T-helper 22 cell (primary cell): ENCODE results near the gene PCSK6.
"Not testable (repeated sequence)": the region's sequence is repeated elsewhere in the genome, so short reads cannot be mapped to it uniquely, and the experiment has no call there.

ENCODE experiments used
- DNase-seq: peaks from one replicate; pipeline ENCODE4 v3.0.0-alpha.2; 2020; ENCODE audit warnings: low read depth

PCSK6 gene

GRCh38 chr15:101376615-101377395 is 112.7 kb downstream of the PCSK6 start:
- DNase-seq = no peak

DNA sequence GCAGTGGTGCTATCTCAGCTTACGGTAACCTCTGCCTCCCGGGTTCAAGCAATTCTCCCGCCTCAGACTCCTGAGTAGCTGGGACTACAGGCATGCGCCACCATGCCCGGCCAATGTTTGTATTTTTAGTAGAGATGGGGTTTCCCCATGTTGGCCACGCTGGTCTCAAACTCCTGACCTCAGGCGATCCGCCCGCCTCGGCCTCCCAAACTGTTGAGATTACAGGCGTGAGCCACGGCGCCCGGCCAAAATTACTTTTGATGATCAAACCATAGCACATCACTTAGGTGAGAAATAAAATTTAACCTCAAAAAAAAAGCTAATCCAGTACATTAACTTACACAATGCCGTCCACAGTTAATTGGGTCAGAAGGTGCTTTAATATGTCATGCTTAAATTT is 114.5 kb downstream of the PCSK6 start:
- DNase-seq = not testable (repeated sequence)

DNA sequence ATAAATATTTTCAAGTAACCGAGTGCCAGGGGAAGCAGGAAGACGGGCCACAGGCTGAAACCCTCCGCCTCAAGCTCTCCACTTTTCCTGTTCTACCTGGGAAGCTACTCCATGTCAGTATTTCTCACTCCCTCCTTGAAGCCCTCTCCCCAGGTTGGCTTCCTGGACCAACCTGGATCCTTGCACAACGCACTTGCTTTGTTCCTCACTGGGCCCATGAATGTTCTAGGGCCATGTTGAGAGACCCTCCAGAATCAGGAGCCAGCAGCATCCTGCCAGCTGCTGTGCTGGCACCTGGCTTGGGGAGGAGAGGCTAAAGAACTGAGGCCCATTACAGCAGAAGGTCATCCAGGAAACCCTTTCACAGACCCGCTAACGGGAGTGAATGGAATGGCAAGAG is 115.2 kb downstream of the PCSK6 start:
- DNase-seq = no peak

DNA sequence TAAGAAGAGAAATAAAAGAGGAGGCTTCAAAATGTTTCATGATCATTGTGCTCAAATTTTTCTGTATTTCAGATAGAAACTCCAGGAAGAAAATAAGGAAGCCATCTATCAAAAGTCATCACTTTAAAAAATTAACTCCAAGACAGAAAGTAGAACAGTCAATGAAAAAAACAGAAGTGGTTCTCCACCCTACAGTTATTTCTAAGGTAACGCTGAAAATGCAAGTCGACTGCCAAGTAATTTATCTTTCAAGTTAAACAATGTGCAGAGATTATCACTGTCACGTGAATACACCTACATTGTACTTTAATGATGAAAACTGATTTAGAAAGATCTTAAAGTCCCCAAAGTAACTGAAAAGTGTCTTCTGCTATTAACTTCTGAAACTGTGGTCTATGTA is 115.9 kb downstream of the PCSK6 start:
- DNase-seq = no peak

GRCh38 chr15:101372960-101373525 is 116.5 kb downstream of the PCSK6 start:
- DNase-seq = no peak

DNA sequence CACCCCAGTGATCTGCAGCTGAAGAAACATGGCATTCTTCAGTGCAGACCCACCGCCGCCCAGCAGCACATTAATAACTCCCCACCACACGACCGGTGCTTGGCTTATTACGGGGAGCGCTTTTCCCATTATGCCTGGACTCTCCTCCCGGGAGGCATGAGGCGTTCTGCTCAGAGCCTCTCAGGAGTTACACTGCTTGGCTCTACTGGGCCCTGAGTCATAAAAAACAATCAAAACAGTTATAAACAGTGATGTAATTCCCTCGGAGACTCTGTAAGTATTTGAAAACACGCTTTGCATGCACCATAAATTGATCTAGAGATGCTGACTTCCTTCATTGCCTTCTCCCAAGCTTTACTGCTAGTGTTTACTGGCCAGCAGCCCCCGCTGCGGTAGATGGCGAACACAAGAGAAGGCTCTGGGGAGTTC is 117.3 kb downstream of the PCSK6 start:
- no peak for DNase-seq

- no peak for DNase-seq
These were observed 118.0 kb downstream of the PCSK6 start for GRCh38 chr15:101371519-101371918.

DNA sequence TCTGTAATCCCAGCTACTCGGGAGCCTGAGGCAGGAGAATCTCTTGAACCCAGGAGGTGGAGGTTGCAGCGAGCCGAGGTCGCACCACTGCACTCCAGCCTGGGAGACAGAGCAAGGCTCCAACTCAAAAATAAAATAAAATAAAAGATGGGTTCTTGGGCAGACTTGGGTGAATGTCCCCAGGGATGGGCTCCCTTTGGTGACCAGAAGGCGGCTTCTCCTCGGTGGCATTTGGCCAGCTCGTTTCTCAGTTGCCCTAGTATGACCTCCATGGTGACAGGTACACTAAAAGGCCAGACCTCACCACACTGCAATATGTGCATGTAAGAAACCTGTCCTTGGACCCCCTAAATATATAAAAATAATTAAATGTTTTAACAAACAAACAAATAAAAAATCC is 118.4 kb downstream of the PCSK6 start:
- no peak for DNase-seq

- no peak for DNase-seq
These were observed 119.0 kb downstream of the PCSK6 start for GRCh38 chr15:101370330-101371024.

DNA sequence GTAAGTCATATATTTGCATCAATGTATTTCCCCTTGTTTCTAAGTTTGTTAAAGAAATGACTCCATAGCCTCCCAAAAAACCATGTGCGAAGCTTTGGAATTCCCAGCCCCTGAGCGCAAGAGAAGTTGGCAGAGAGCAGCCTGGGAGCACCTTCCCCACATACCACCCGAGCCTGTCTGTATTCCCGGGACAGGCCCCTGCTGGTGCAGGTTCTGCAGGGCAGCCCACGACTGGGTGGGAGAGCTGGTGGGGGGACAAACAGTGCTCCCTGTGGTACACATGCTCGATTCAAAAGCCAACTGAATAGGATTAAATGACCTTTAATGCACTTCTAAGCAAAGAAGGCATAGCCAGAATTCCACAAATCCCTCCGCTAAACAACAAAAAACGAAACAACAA is 119.8 kb downstream of the PCSK6 start:
- no peak for DNase-seq

DNA sequence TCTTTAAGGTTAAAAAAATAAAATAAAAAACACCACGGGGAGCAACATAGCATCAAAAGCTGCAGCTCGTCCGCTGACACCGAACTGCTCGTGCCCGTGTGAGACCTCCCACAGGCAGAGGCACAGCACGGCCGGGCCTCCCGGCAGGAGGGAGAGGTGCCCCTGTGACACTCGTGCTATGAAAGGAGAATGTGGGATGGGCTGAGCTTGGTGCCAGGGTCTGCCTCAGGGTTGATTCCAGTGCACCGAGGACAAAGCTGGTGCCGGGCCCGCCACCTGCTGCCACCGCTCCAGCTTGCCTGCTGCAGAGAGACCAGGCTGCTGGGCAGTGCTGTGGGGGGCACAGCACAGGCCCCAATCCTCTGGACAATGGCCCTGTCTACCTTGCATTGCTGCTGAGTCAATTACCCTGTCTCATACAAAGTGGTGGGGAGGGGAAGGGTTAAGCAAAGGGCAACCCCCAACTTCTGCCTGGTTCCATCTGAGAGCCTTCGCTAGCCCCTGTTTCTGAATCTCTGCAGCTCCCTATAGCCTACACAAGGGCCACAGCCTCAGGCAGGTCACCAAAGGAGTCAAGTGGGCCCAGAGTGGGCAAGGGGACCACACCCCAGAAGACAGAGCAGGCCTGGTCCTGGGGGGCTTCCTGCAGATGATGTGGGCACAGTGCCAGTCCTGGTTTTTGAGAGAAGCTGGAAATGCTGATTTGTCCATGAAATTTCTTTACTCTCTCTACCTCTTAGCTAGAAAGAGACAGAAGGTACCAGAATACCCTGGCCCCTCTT is 120.5 kb downstream of the PCSK6 start:
- DNase-seq = no peak

GRCh38 chr15:101368086-101368780 is 121.3 kb downstream of the PCSK6 start:
- no peak for DNase-seq

DNA sequence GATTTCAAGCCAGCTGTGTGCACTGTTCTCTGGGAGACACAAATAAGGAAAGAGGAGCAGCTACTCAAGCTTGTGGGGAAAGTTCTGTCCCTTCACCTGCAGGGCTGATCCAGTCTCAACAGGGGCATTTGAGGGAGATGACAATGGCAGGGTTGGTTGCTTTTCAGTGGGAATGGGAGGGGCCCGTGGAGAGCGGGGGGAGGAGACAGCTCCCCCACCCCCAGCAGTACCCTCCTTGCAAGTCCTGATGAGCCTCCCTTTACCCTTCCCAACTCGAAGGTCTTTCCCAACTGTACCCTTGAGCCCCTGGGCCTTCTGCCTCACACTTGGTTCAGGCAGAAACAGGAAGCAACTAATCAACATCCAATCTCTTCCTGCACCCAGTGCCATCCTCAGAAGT is 122.7 kb downstream of the PCSK6 start:
- no peak for DNase-seq

- no peak for DNase-seq
These were observed 126.4 kb downstream of the PCSK6 start for GRCh38 chr15:101362986-101363566.

- DNase-seq = no peak
These were observed 127.1 kb downstream of the PCSK6 start for GRCh38 chr15:101362359-101362758.

GRCh38 chr15:101361418-101361817 is 128.1 kb downstream of the PCSK6 start:
- no peak for DNase-seq

DNA sequence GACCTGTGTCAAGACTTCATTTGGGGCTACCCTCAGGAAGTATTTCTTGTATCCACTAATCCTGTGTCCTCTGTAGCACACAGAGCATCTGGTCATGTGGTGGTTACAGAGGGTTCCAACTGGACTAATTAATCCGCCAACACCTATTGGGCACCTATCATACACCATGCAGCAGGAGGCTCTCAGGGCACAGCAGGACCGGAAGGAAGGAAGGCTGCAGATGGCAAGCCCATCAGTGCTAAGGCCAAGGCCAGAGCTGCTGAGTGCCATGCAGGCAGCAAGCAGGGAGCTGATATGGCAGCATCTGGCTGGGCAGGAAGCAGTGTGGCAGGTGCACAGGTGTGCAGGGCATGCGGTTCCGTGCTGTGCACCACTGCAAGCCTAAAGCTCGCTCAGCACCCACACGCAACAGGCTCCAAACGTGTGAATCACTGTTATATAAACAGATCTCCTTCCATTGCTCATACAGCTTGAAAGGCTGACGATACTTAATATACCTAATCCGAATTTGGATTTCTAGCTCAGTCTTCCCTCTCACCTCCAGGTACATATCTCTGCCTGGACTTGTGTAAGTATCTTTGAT is 130.1 kb downstream of the PCSK6 start:
- no peak for DNase-seq

- DNase-seq = no peak
These were observed 130.6 kb downstream of the PCSK6 start for GRCh38 chr15:101358895-101359294.

GRCh38 chr15:101357885-101358284 is 131.6 kb downstream of the PCSK6 start:
- DNase-seq = no peak

DNA sequence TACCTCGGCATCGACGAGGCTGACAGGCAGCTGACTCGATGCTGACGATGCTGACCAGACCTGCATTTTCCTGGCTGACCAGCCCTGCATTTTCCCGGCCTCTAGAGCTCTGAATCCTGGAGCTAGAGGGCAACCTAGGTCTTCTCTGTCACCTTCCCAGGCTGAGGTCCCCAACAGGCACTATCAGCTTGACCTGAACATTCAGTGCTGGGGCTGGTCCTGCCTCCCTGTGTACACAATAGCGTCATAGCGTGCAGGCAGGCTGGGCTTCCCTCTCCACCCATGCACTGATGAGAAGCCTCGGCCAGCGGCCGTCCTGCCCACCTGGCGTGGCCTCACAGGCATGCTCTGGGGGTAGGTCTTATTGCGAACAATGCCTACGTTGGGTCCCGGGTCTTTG is 132.2 kb downstream of the PCSK6 start:
- DNase-seq = no peak

DNA sequence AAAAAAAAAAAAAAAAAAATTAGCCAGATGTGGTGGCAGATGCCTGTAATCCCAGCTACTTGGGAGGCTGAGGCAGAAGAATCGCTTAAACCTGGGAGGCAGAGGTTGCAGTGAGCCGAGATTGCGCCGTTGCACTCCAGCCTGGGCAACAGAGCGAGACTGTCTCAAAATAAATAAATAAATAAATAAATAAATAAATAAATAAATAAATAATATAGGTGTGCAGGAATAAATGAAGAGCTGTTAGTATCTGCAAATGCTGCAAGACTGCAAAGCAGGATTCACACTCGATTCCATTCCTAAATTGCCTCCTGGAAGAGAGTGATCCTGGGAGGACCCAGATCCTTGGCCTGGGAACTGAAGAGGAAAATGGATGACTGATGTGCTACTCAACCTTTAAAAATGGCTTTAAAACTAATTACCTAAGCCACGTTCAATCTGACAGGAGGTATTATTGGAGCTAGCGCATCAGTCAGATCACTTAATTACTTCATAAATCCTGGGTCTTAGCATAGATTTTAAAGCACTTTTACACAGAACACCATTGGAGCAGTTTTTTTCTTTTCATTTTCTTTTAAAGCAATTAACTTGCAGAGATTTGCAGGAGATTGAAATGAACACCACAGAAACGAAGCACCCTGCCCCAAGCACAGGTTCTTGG is 132.9 kb downstream of the PCSK6 start:
- not testable (repeated sequence) for DNase-seq
